Naive thymus-derived CD4-positive, alpha-beta T cell (primary cell): Measurements from ENCODE around the gene ANKFN1. TPM values are rescaled to one million over a fixed set of nuclear protein-coding genes. Genes with fewer than 3 reads are reported as not detected.

Source experiments
- ATAC-seq: fragments of 150-1000 bp; cut with Tn5 transposase; 2 replicates; pipeline ENCODE4 v1.10.0; 2021; ENCODE audit warnings: mild to moderate bottlenecking, moderate library complexity
- CTCF ChIA-PET: fragments of 350-600 bp; sonication (Branson Sonifier 250); formaldehyde crosslinking; loops from one replicate; lab custom pipeline; 2021; ENCODE audit warnings: antibody characterized with exemption; lab: Charles Lee
- POLR2A ChIA-PET: fragments of 350-600 bp; sonication (Branson Sonifier 250); formaldehyde crosslinking; loops from one replicate; lab custom pipeline; 2021; ENCODE audit warnings: antibody characterized with exemption, inconsistent platforms; lab: Charles Lee
- DNase-seq, 9 donors: peaks; one replicate each; pipeline versions ENCODE4 v3.0.0 to v3.0.0-alpha.2; 2020 to 2022; ENCODE audit warnings: mixed read lengths in 1 of 9
- H3K27ac ChIP-seq: one replicate; pipeline ENCODE4 v1.7.0; 2013; ENCODE audit warnings: mild to moderate bottlenecking, low read depth, low read length, moderate library complexity
- H3K27me3 ChIP-seq, 2 donors: one replicate each; pipeline ENCODE4 v1.7.0; 2013; ENCODE audit warnings: low read length in 2 of 2, mild to moderate bottlenecking in 2 of 2, moderate library complexity in 2 of 2; ENCODE audit not compliant: control insufficient read depth in 2 of 2, insufficient read depth in 2 of 2
- H3K36me3 ChIP-seq, 3 experiments: 1 replicate in 2 of 3; 2 replicates in 1 of 3; pipeline ENCODE4 v1.7.0; 2013; ENCODE audit warnings: low read length in 3 of 3, mild to moderate bottlenecking in 3 of 3, moderate library complexity in 1 of 3; ENCODE audit not compliant: insufficient read depth in 3 of 3, control insufficient read depth in 2 of 3
- H3K4me1 ChIP-seq, 2 donors: one replicate each; pipeline ENCODE4 v1.7.0; 2013; ENCODE audit warnings: low read length in 2 of 2, mild to moderate bottlenecking in 2 of 2, moderate library complexity in 1 of 2; ENCODE audit not compliant: control insufficient read depth in 2 of 2, insufficient read depth in 2 of 2
- H3K4me3 ChIP-seq: 2 replicates; pipeline ENCODE4 v1.7.0; 2013; ENCODE audit warnings: mild to moderate bottlenecking, low read length
- H3K9me3 ChIP-seq, 3 experiments: 1 replicate in 2 of 3; 2 replicates in 1 of 3; pipeline ENCODE4 v1.7.0; 2013; ENCODE audit warnings: low read length in 3 of 3; ENCODE audit not compliant: control insufficient read depth in 2 of 3
- H3K27ac Mint-ChIP-seq, 9 donors: one replicate each; pipeline ENCODE4 v1.8.0; 2020 to 2022; ENCODE audit warnings: mixed read lengths in 9 of 9, mild to moderate bottlenecking in 8 of 9, moderate library complexity in 5 of 9, inconsistent platforms in 2 of 9
- H3K27me3 Mint-ChIP-seq, 5 donors: one replicate each; pipeline ENCODE4 v1.8.0; 2021 to 2022; ENCODE audit warnings: mixed read lengths in 5 of 5, mild to moderate bottlenecking in 1 of 5
- H3K36me3 Mint-ChIP-seq, 5 donors: one replicate each; pipeline ENCODE4 v1.8.0; 2020 to 2022; ENCODE audit warnings: mixed read lengths in 5 of 5, mild to moderate bottlenecking in 3 of 5, inconsistent platforms in 1 of 5
- H3K4me1 Mint-ChIP-seq, 7 donors: one replicate each; pipeline ENCODE4 v1.8.0; 2020 to 2022; ENCODE audit warnings: mixed read lengths in 7 of 7, mild to moderate bottlenecking in 3 of 7, inconsistent platforms in 1 of 7
- H3K4me3 Mint-ChIP-seq, 10 donors: one replicate each; pipeline ENCODE4 v1.8.0; 2020 to 2022; ENCODE audit warnings: mild to moderate bottlenecking in 10 of 10, mixed read lengths in 10 of 10, moderate library complexity in 6 of 10, inconsistent platforms in 2 of 10
- H3K9me3 Mint-ChIP-seq, 11 donors: one replicate each; pipeline ENCODE4 v1.8.0; 2020 to 2022; ENCODE audit warnings: mixed read lengths in 11 of 11, mild to moderate bottlenecking in 4 of 11, inconsistent platforms in 1 of 11, moderate library complexity in 1 of 11
- intact Hi-C, 2 donors: fragments of 100-400 bp; cut with micrococcal nuclease; formaldehyde crosslinking; loops; one replicate each; pipeline ENCODE4 v1.15.1; 2023
- polyA plus RNA-seq, 2 donors: library from polyadenylated mRNA; unstranded; fragments of 300-500 nt; fragmentation: Illumina TruSeq; gene quantifications; one replicate each; pipeline ENCODE4 v1.2.3, GENCODE V29; 2021
- total RNA-seq, 6 experiments: library from RNA in 5 of 6; stranded (reverse) in 5 of 6; gene quantifications; 1 replicate in 5 of 6; 2 replicates in 1 of 6; pipeline ENCODE4 v1.2.3 and lab custom pipeline; 2021 to 2026

Gene ANKFN1
- total and polyA plus RNA-seq, 7 experiments from 2014 or later: not detected

- ATAC-seq: no peak
- intact Hi-C loops: no loop called here
- ChIA-PET CTCF (no interaction called here), POLR2A (no interaction called here)
- Histone ChIP-seq H3K27ac (no peak overlapping the region), H3K36me3 (no peaks in the 10 kb centered on the region), H3K4me3 (no peak overlapping the region), H3K4me1 (no peaks in the 10 kb centered on the region), H3K27me3 (no peaks in the 10 kb centered on the region), H3K9me3 (no peaks in the 10 kb centered on the region)
- Mint-ChIP-seq H3K36me3 (no peaks in the 10 kb centered on the region), H3K27me3 (peaks cover 8 to 22% (median 18%) of the 10 kb centered on the region in 5 donors), H3K4me3 (no peak overlapping the region), H3K27ac (no peak overlapping the region), H3K9me3 (peaks cover 0 to 3% (median 0%) of the 10 kb centered on the region in 11 donors), H3K4me1 (no peaks in the 10 kb centered on the region)
- no peak for DNase-seq
Observed at GRCh38 chr17:56449176-56449575, 295.9 kb downstream of the ANKFN1 start.

- POLR2A ChIA-PET: no interaction called here
- H3K27me3 Mint-ChIP-seq: peaks cover 18 to 28% (median 26%) of the 10 kb centered on the region in 5 donors
Observed at GRCh38 chr17:56451629-56452028, 298.4 kb downstream of the ANKFN1 start.

GRCh38 chr17:56452461-56452860 is 299.2 kb downstream of the ANKFN1 start:
- Mint-ChIP-seq H3K4me3 (no peak overlapping the region), H3K4me1 (no peaks in the 10 kb centered on the region), H3K27me3 (peaks cover 21 to 28% (median 26%) of the 10 kb centered on the region in 5 donors), H3K27ac (no peak overlapping the region), H3K36me3 (peaks cover 0 to 3% (median 0%) of the 10 kb centered on the region in 5 donors), H3K9me3 (peaks cover 0 to 3% (median 0%) of the 10 kb centered on the region in 11 donors)
- Histone ChIP-seq H3K4me1 (no peaks in the 10 kb centered on the region), H3K4me3 (no peak overlapping the region), H3K36me3 (no peaks in the 10 kb centered on the region), H3K27me3 (no peaks in the 10 kb centered on the region), H3K27ac (no peak overlapping the region), H3K9me3 (no peaks in the 10 kb centered on the region)
- intact Hi-C loops: no loop called here
- ChIA-PET POLR2A (no interaction called here), CTCF (no interaction called here)
- ATAC-seq: no peak
- no peak for DNase-seq

More at GRCh38 chr17:56451629-56452028, 298.4 kb downstream of the ANKFN1 start:
- no peak overlapping the region for H3K4me3 Mint-ChIP-seq
- CTCF ChIA-PET: no interaction called here
- H3K9me3 ChIP-seq: no peaks in the 10 kb centered on the region
- H3K27ac Mint-ChIP-seq: no peak overlapping the region
- peaks cover 0 to 3% (median 0%) of the 10 kb centered on the region in 5 donors for H3K36me3 Mint-ChIP-seq
- H3K4me1 Mint-ChIP-seq: no peaks in the 10 kb centered on the region
- DNase-seq: no peak
- no peak overlapping the region for H3K4me3 ChIP-seq
- no peaks in the 10 kb centered on the region for H3K36me3 ChIP-seq
- intact Hi-C loops: no loop called here
- H3K9me3 Mint-ChIP-seq: peaks cover 0 to 3% (median 0%) of the 10 kb centered on the region in 11 donors
- no peaks in the 10 kb centered on the region for H3K4me1 ChIP-seq
- no peak for ATAC-seq
- H3K27me3 ChIP-seq: no peaks in the 10 kb centered on the region
- no peak overlapping the region for H3K27ac ChIP-seq

- POLR2A ChIA-PET: no interaction called here
Observed at GRCh38 chr17:56457501-56457900, 304.2 kb downstream of the ANKFN1 start.

GRCh38 chr17:56465886-56466285 is 312.6 kb downstream of the ANKFN1 start:
- Histone ChIP-seq H3K4me3 (no peak overlapping the region), H3K36me3 (no peaks in the 10 kb centered on the region), H3K9me3 (no peaks in the 10 kb centered on the region), H3K27me3 (no peaks in the 10 kb centered on the region), H3K4me1 (no peaks in the 10 kb centered on the region), H3K27ac (no peak overlapping the region)
- intact Hi-C loops: no loop called here
- Mint-ChIP-seq H3K4me3 (no peak overlapping the region), H3K27me3 (peaks cover 0 to 15% (median 6%) of the 10 kb centered on the region in 5 donors), H3K9me3 (peaks cover 0 to under 1% (median 0%) of the 10 kb centered on the region in 11 donors), H3K4me1 (no peaks in the 10 kb centered on the region), H3K36me3 (no peaks in the 10 kb centered on the region), H3K27ac (no peak overlapping the region)
- DNase-seq (no peak), ATAC-seq (no peak)
- ChIA-PET POLR2A (no interaction called here), CTCF (no interaction called here)

More at GRCh38 chr17:56457501-56457900, 304.2 kb downstream of the ANKFN1 start:
- Mint-ChIP-seq H3K4me1 (no peaks in the 10 kb centered on the region), H3K27ac (no peak overlapping the region), H3K4me3 (no peak overlapping the region), H3K27me3 (peaks cover 21 to 37% (median 26%) of the 10 kb centered on the region in 5 donors), H3K9me3 (peaks cover 0 to 3% (median 0%) of the 10 kb centered on the region in 11 donors), H3K36me3 (peaks cover 0 to 3% (median 0%) of the 10 kb centered on the region in 5 donors)
- Histone ChIP-seq H3K27me3 (no peaks in the 10 kb centered on the region), H3K4me3 (no peak overlapping the region), H3K4me1 (no peaks in the 10 kb centered on the region), H3K27ac (no peak overlapping the region), H3K9me3 (no peaks in the 10 kb centered on the region), H3K36me3 (no peaks in the 10 kb centered on the region)
- ATAC-seq: no peak
- intact Hi-C loops: no loop called here
- CTCF ChIA-PET: no interaction called here
- DNase-seq: no peak

GRCh38 chr17:56468840-56469239 is 315.6 kb downstream of the ANKFN1 start:
- intact Hi-C loops: no loop called here
- H3K36me3 Mint-ChIP-seq: peaks cover 0 to 12% (median 6%) of the 10 kb centered on the region in 5 donors
- H3K36me3 ChIP-seq: no peaks in the 10 kb centered on the region
- H3K4me1 Mint-ChIP-seq: no peaks in the 10 kb centered on the region
- no peak overlapping the region for H3K27ac ChIP-seq
- H3K4me1 ChIP-seq: no peaks in the 10 kb centered on the region
- peaks cover 0 to 15% (median 4%) of the 10 kb centered on the region in 11 donors for H3K9me3 Mint-ChIP-seq
- no peaks in the 10 kb centered on the region for H3K9me3 ChIP-seq
- ATAC-seq (no peak), DNase-seq (no peak)
- peaks cover 0 to 7% (median 6%) of the 10 kb centered on the region in 5 donors for H3K27me3 Mint-ChIP-seq
- H3K27ac Mint-ChIP-seq: no peak overlapping the region
- ChIA-PET POLR2A (no interaction called here), CTCF (no interaction called here)
- H3K4me3 Mint-ChIP-seq: no peak overlapping the region
- H3K27me3 ChIP-seq: no peaks in the 10 kb centered on the region
- no peak overlapping the region for H3K4me3 ChIP-seq

- Histone ChIP-seq H3K27ac (no peak overlapping the region), H3K27me3 (no peaks in the 10 kb centered on the region), H3K9me3 (no peaks in the 10 kb centered on the region), H3K36me3 (no peaks in the 10 kb centered on the region), H3K4me1 (no peaks in the 10 kb centered on the region), H3K4me3 (no peak overlapping the region)
- Mint-ChIP-seq H3K9me3 (peaks cover 2 to 35% (median 10%) of the 10 kb centered on the region in 11 donors), H3K4me3 (no peak overlapping the region), H3K27ac (no peak overlapping the region), H3K4me1 (peaks cover 0 to 11% (median 9%) of the 10 kb centered on the region in 7 donors), H3K36me3 (peaks cover 0 to 24% (median 6%) of the 10 kb centered on the region in 5 donors), H3K27me3 (peaks cover 0 to 6% (median 0%) of the 10 kb centered on the region in 5 donors)
- intact Hi-C loops: no loop called here
- no peak for ATAC-seq
- ChIA-PET CTCF (no interaction called here), POLR2A (no interaction called here)
- DNase-seq: no peak
Observed at GRCh38 chr17:56471696-56472095, 318.4 kb downstream of the ANKFN1 start.
